ENCODE results near the gene TRIM24. TPM values are rescaled to one million over a fixed set of nuclear protein-coding genes. Genes with fewer than 3 reads are reported as not detected.

Gene TRIM24
- total RNA-seq, 2 donors from 2014 or later: 4.7 to 9.1 TPM

DNA sequence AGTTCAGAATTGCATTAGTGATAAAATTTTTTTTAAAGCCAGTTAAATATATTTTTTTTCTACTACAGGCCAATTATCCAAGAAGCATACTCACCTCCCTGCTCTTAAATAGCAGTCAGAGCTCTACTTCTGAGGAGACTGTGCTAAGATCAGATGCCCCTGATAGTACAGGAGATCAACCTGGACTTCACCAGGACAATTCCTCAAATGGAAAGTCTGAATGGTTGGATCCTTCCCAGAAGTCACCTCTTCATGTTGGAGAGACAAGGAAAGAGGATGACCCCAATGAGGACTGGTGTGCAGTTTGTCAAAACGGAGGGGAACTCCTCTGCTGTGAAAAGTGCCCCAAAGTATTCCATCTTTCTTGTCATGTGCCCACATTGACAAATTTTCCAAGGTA is 119.1 kb downstream of the TRIM24 start:
- Histone ChIP-seq H3K27ac (no peak overlapping the region), H3K27me3 (replicated peaks; ENCODE audit: insufficient read depth) (no peaks in the 10 kb centered on the region), H3K4me3 (no peak overlapping the region), H3K36me3 (peaks cover 24% of the 10 kb centered on the region), H3K4me1 (ENCODE audit: control insufficient read depth in 1 of 2, low read depth in 2 of 2) (no peaks in the 10 kb centered on the region), H3K9me3 (no peaks in the 10 kb centered on the region)
- DNase-seq (ENCODE audit: low spot score) (no peak), ATAC-seq (ENCODE audit: insufficient number of reproducible peaks, low FRiP score, low read depth) (no peak)
- TF ChIP-seq, protein P1, sequence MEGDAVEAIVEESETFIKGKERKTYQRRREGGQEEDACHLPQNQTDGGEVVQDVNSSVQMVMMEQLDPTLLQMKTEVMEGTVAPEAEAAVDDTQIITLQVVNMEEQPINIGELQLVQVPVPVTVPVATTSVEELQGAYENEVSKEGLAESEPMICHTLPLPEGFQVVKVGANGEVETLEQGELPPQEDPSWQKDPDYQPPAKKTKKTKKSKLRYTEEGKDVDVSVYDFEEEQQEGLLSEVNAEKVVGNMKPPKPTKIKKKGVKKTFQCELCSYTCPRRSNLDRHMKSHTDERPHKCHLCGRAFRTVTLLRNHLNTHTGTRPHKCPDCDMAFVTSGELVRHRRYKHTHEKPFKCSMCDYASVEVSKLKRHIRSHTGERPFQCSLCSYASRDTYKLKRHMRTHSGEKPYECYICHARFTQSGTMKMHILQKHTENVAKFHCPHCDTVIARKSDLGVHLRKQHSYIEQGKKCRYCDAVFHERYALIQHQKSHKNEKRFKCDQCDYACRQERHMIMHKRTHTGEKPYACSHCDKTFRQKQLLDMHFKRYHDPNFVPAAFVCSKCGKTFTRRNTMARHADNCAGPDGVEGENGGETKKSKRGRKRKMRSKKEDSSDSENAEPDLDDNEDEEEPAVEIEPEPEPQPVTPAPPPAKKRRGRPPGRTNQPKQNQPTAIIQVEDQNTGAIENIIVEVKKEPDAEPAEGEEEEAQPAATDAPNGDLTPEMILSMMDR (IDR thresholded peaks at IDR 0.05): no peak

DNA sequence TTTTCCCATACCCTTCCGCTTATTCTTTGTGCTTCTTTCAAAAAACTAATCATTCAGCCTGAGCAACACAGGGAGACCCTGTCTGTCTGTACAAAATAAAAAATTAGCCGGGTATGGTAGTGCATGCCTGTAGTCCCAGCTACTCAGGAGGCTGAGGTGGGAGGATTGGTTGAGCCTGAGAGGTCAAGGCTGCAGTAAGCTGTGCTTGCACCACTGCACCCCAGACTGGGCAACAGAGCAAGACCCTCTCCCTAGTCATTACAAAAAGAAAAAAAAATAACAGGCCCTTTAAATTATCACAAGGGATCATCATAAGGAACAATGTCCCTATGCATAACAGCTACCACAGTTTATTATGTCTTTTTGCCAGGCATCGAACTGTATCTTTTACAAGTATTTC is 119.6 kb downstream of the TRIM24 start:
- no peaks in the 10 kb centered on the region for H3K9me3 ChIP-seq
- H3K27me3 ChIP-seq (replicated peaks; ENCODE audit: insufficient read depth): no peaks in the 10 kb centered on the region
- no peak overlapping the region for H3K27ac ChIP-seq
- DNase-seq (ENCODE audit: low spot score): no peak
- H3K36me3 ChIP-seq: peaks cover 24% of the 10 kb centered on the region
- H3K4me3 ChIP-seq: no peak overlapping the region
- H3K4me1 ChIP-seq (ENCODE audit: control insufficient read depth in 1 of 2, low read depth in 2 of 2): no peaks in the 10 kb centered on the region
- no peak for ATAC-seq (ENCODE audit: insufficient number of reproducible peaks, low FRiP score, low read depth)
- TF ChIP-seq, protein P1 (IDR thresholded peaks at IDR 0.05): no peak

DNA sequence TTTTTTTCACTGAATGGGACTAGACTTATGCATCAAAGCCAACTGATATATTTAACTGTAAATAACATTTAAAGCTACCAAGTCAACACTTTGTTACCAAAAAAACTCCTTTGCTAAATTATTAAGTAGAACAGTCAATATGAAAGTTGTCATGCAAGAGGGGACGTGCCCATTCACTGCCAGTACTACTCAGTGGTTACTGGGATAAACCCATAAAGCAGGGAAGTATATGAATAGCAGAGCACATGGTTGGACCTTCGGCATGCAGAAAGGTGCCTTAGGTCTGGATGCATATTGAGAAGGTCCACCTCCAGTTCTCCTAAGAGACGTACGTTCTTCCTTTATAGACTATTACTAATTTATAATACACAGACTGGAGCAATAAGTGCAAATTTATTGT is 121.0 kb downstream of the TRIM24 start:
- H3K4me3 ChIP-seq: no peak overlapping the region
- ATAC-seq (ENCODE audit: insufficient number of reproducible peaks, low FRiP score, low read depth): no peak
- no peak overlapping the region for H3K27ac ChIP-seq
- H3K27me3 ChIP-seq (replicated peaks; ENCODE audit: insufficient read depth): no peaks in the 10 kb centered on the region
- DNase-seq (ENCODE audit: low spot score): no peak
- TF ChIP-seq, protein P1 (IDR thresholded peaks at IDR 0.05): no peak
- no peaks in the 10 kb centered on the region for H3K4me1 ChIP-seq (ENCODE audit: control insufficient read depth in 1 of 2, low read depth in 2 of 2)
- peaks cover 21% of the 10 kb centered on the region for H3K36me3 ChIP-seq
- no peaks in the 10 kb centered on the region for H3K9me3 ChIP-seq

DNA sequence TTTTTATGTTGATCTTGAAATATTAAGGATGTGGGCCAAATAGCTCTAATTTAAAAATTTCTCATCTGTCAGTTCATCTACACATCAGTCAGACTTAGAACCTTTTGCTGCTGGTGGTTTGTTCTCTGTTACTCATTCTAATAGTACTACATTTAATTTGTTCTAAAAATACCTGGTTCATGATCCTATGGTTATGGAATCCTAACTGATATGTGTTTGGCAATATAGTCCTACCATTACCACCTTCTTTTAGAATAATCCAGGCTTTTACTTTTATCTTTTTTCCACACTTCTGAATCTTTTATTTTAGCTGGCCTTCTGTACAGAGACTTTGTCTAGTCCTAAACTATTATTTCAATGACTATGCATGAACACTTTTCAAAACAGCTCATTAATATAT is 124.2 kb downstream of the TRIM24 start:
- DNase-seq (ENCODE audit: low spot score) (no peak), ATAC-seq (ENCODE audit: insufficient number of reproducible peaks, low FRiP score, low read depth) (no peak)
- no peaks in the 10 kb centered on the region for H3K27me3 ChIP-seq (replicated peaks; ENCODE audit: insufficient read depth)
- H3K27ac ChIP-seq: no peak overlapping the region
- H3K4me1 ChIP-seq (ENCODE audit: control insufficient read depth in 1 of 2, low read depth in 2 of 2): no peaks in the 10 kb centered on the region
- H3K36me3 ChIP-seq: peaks cover 21% of the 10 kb centered on the region
- H3K4me3 ChIP-seq: no peak overlapping the region
- H3K9me3 ChIP-seq: no peaks in the 10 kb centered on the region
- TF ChIP-seq, protein P1 (IDR thresholded peaks at IDR 0.05): no peak

DNA sequence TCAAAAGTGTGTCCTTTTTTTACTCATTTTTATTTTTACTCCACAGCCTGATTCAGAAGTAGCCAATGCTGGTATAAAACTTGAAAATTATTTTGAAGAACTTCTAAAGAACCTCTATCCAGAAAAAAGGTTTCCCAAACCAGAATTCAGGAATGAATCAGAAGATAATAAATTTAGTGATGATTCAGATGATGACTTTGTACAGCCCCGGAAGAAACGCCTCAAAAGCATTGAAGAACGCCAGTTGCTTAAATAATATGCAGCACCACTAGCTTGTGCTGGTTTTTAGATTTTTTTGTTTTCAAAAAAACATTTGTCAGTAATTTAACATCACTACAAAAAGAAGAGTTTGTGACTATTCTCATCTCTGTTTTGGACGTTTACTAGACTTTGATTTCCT is 124.6 kb downstream of the TRIM24 start:
- Histone ChIP-seq H3K4me1 (ENCODE audit: control insufficient read depth in 1 of 2, low read depth in 2 of 2) (no peaks in the 10 kb centered on the region), H3K27ac (no peak overlapping the region), H3K4me3 (no peak overlapping the region), H3K27me3 (replicated peaks; ENCODE audit: insufficient read depth) (no peaks in the 10 kb centered on the region), H3K36me3 (peaks cover 17% of the 10 kb centered on the region), H3K9me3 (no peaks in the 10 kb centered on the region)
- TF ChIP-seq, protein P1 (IDR thresholded peaks at IDR 0.05): no peak
- DNase-seq (ENCODE audit: low spot score): no peak
- ATAC-seq (ENCODE audit: insufficient number of reproducible peaks, low FRiP score, low read depth): no peak

All from thoracic aorta (tissue), 2 donors.